GM12873 (cell line): ENCODE results near the gene HNRNPK.

ENCODE experiments used
- CTCF ChIP-seq: IDR thresholded peaks from 2 replicates; pipeline ENCODE4 v1.5.1; 2012; ENCODE audit warnings: low read depth, mild to moderate bottlenecking, moderate library complexity, low read length, control low read depth; ENCODE audit not compliant: insufficient read depth; ENCODE audit errors: missing control alignments

The HNRNPK gene

GRCh38 chr9:83930881-83931280 is 49.1 kb downstream of the HNRNPK start:
- no peak for TF ChIP-seq CTCF

- no peak for TF ChIP-seq CTCF
These were observed 52.4 kb downstream of the HNRNPK start for GRCh38 chr9:83927591-83927990.

- TF ChIP-seq CTCF, result no peak
These were observed 58.9 kb downstream of the HNRNPK start, which contains the start of gene KIF27 for GRCh38 chr9:83920927-83921707. KIF27 (minus strand) TSS chr9:83921432; CDS start chr9:83915591, 5,841 bp downstream.

- TF ChIP-seq CTCF, result no peak
These were observed 59.5 kb downstream of the HNRNPK start for GRCh38 chr9:83920469-83920926.

GRCh38 chr9:83919111-83919510 is 60.9 kb downstream of the HNRNPK start:
- no peak for TF ChIP-seq CTCF
